Measurements from ENCODE around the gene MPO.
A peak's percentile ranks its signal among the peaks of the same experiment; 100 is the strongest.

Gene MPO

DNA sequence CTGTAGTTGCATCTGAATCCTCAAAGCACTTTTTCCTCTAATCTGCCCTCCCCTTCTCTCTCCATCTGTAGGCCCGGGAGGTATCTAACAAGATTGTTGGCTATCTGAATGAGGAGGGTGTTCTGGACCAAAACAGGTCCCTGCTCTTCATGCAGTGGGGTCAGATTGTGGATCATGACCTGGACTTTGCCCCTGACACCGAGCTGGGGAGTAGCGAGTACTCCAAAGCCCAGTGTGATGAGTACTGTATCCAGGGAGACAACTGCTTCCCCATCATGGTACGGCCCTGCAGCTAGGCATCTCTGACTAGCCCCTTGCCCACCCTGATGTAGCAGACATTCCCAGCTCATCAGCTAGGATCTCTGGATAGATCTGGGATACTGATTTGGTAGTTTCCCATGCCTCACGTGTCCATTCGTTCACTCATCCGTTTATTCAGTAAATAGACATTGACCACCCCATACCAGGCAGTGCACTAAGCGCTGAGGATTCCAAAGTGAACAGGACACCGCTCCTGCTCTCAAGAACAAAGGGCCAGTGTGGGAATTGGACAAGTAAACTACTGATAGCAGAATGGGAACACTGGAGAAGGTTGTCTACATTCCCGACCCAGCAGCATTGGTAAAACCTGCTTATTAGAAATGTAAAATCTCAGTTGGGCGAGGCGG lies 30.3 kb downstream of the MPO start:
- DNase-seq (ENCODE audit: low spot score), result no peak
- in situ Hi-C loops (cut with MboI; ENCODE audit: low pct_unique_long_range_greater_than_20kb, low sequenced_read_pairs, unreplicated experiment), result no loop called here
- TF ChIP-seq, protein P1, sequence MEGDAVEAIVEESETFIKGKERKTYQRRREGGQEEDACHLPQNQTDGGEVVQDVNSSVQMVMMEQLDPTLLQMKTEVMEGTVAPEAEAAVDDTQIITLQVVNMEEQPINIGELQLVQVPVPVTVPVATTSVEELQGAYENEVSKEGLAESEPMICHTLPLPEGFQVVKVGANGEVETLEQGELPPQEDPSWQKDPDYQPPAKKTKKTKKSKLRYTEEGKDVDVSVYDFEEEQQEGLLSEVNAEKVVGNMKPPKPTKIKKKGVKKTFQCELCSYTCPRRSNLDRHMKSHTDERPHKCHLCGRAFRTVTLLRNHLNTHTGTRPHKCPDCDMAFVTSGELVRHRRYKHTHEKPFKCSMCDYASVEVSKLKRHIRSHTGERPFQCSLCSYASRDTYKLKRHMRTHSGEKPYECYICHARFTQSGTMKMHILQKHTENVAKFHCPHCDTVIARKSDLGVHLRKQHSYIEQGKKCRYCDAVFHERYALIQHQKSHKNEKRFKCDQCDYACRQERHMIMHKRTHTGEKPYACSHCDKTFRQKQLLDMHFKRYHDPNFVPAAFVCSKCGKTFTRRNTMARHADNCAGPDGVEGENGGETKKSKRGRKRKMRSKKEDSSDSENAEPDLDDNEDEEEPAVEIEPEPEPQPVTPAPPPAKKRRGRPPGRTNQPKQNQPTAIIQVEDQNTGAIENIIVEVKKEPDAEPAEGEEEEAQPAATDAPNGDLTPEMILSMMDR (IDR thresholded peaks at IDR 0.05; ENCODE audit: extremely low read depth, insufficient read depth, missing control alignments), result no peak

DNA sequence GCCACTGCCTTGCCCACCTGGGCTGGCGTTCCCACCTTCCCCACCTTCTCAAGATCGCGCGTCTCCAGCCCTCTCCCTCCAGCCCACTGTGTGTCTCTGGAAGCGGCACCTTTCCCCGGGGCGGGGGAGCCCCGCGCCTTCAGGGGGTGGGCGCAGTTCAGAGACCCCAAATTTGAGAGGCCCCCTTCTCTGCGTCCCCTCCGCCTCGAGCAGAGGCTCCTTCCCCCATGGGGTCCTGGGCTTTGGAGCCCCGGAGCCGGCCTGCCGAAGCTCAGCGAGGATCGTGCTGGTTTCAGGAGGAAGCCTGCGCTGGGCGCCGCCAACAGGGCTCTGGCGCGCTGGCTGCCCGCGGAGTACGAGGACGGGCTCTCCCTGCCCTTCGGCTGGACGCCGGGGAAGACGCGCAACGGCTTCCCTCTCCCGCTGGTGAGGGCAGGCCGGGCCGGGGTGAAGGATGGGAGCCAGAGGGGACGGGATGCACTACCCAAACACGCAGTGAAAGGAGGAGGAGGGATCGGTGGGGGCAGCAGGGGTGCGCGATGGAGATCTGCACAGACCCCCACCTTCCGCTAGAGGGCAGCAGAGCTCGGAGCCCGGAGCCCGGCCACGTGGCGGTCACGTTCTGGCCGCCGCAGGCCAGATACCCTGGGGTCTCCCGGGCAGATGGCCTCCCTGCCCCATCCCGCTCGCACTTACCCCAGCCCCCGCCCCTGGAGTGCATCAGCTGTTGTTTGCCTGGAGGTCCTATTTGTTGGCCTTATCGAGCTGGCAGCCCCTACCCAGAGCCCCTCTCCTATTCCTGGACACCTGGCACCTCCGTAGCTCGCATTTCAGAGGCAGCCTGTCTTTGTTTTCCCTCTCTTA lies 31.2 kb downstream of the MPO start:
- in situ Hi-C loops (cut with MboI; ENCODE audit: low pct_unique_long_range_greater_than_20kb, low sequenced_read_pairs, unreplicated experiment), result no loop called here
- TF ChIP-seq, protein P1 (IDR thresholded peaks at IDR 0.05; ENCODE audit: extremely low read depth, insufficient read depth, missing control alignments), result peak; percentile 86
- peak; percentile 93 for DNase-seq (ENCODE audit: low spot score)

GRCh38 chr17:58248955-58249269 lies 31.8 kb downstream of the MPO start:
- in situ Hi-C loops (cut with MboI; ENCODE audit: low pct_unique_long_range_greater_than_20kb, low sequenced_read_pairs, unreplicated experiment), result no loop called here
- TF ChIP-seq, protein P1 (IDR thresholded peaks at IDR 0.05; ENCODE audit: extremely low read depth, insufficient read depth, missing control alignments), result no peak

DNA sequence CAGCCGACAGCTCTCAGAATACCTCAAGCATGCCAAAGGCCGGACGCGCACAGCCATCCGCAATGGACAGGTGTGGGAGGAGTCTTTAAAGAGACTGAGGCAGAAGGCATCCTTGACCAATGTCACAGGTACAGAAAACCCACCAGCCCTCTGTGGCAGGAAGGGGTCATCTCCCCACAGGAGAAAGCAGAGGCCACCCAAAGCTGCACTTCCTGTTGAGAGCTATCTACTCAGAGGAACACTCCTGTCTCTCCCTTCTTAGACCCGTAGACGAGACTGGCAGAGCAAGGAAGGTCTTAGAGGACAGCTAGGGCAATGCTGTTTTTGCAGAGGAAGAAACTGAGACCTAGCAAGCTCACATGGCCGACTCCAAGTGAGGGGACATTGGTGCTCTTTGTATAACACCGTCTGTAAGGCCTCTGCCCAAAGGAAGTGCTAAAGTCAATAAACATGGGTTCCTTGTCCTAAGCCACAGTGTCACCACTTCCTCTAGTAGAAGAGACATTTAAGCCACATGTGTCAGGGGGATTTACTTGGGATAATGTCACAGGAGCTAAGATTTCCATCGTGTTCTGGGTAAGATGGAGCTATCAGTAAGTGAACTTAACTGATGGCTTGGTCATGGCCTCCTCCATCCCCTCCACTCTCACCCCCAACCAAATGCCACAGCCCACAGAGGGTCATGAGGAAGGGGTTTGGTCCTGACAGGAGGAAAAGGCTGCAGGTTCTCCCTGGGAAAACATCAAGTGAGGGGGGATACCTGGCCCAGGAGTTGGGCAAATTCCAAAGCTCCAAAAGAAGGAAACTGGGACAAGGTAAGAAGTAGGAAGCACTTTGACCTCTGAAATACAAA lies 33.0 kb downstream of the MPO start:
- in situ Hi-C loops (cut with MboI; ENCODE audit: low pct_unique_long_range_greater_than_20kb, low sequenced_read_pairs, unreplicated experiment), result no loop called here
- TF ChIP-seq, protein P1 (IDR thresholded peaks at IDR 0.05; ENCODE audit: extremely low read depth, insufficient read depth, missing control alignments), result no peak
- no peak for DNase-seq (ENCODE audit: low spot score)

More at GRCh38 chr17:58248955-58249269, 31.8 kb downstream of the MPO start:
- no peak for DNase-seq (ENCODE audit: low spot score)

DNA sequence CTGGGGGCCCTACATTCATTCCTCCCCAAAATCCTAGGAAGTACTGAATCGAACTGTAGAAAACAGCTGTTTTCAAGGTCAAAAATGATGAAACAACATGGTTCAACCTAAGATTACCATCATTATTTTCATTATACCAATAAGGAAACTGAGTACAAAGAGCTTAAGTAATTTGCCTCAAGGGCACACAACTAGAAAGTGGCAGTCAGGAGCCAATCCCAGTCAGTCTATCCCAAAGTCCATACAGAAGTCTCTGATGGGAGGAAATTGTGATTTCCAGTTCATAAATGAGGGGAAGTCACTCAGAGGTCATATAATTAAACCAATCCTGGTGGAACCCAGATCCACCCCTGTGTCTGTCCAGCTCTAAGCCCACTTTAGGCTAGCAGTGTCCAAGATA lies 34.0 kb downstream of the MPO start:
- in situ Hi-C loops (cut with MboI; ENCODE audit: low pct_unique_long_range_greater_than_20kb, low sequenced_read_pairs, unreplicated experiment), result no loop called here
- DNase-seq (ENCODE audit: low spot score), result no peak
- TF ChIP-seq, protein P1 (IDR thresholded peaks at IDR 0.05; ENCODE audit: extremely low read depth, insufficient read depth, missing control alignments), result no peak

DNA sequence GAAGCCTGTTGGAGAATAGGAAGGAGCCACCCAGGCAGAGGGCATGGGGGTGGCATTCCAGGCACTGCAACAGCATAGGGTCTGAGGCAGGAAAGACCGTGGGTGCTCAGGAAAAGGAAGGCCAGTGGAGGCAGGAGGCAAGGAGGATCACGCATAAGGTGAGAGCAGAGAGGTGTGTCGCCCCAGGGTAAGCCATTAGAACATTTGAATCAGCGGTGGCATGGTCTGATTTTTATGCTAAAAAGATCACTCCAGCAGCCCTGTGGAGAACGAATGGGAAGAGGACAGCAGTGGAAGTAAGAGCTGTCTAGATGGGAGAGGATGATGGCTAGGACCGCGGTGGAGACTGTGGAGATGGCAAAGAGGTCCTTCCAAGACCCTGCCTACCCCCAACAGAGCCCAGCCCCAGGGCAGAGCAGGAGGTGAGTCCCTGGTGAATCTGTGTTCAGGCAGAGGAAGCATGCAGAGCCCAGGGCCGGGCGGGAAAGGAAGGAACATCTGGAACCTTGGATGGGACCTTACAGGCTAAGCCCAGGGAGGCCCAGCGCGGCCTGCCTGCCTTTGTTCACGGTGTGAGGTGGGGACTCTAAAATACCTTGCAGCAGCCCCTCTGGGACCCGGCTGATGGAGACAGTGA lies 34.5 kb downstream of the MPO start:
- in situ Hi-C loops (cut with MboI; ENCODE audit: low pct_unique_long_range_greater_than_20kb, low sequenced_read_pairs, unreplicated experiment), result no loop called here
- TF ChIP-seq, protein P1 (IDR thresholded peaks at IDR 0.05; ENCODE audit: extremely low read depth, insufficient read depth, missing control alignments), result no peak

More for the DNA sequence above, 34.5 kb downstream of the MPO start:
- no peak for DNase-seq (ENCODE audit: low spot score)

Data from GM13977 (cell line).